NCI-H82 treated with DMSO at 0.1 percent for 48 hours (cell line): ENCODE data around the gene SEL1L.
"Not testable (repeated sequence)": the region's sequence is repeated elsewhere in the genome, so short reads cannot be mapped to it uniquely, and the experiment has no call there.

ENCODE experiments used
- DNase-seq: peaks from one replicate; lab custom pipeline; 2025; ENCODE audit not compliant: unreplicated experiment; lab: John Stamatoyannopoulos, UW

SEL1L gene

DNA sequence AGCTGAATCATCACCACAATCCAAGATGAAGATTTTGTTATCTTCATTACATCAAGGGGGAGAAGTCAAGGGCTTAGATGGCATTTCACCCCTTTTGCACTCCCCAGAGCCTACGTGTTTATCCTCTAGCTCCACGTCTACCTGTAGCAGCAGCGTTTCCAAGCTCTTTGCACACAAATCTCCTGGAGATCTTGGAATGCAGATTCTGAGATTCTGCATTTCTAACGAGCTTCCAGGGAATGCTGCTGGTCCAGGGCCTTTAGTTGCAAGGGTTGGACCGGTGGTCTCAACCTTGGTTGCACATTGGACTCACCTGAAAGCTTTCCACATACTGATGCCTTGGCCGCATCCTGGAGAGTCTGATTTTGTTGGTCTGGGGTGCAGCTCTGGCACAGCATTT, 84.1 kb downstream of the SEL1L start:
- no peak for DNase-seq

DNA sequence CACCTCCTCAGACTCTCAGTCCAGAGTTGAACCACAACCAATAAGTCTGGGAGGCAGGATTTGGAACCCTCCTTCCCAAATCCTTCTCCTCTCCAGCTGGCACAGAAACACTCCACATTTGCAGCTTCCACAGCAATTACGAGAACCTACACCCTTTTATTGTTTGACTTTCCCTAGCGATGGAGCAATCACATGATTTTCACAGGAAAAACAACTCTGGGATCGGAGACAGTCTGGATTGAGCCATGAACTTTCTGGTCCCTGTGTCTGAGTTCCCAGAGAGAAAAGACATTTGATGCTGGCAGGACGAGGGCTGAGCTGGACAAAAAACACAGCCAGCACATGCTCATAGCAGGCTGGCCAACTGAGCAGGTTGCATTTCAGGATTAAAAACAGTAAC, 84.5 kb downstream of the SEL1L start:
- DNase-seq = no peak

- DNase-seq = no peak
Observed at GRCh38 chr14:81447021-81447764, 86.5 kb downstream of the SEL1L start.

GRCh38 chr14:81446279-81447007, 87.2 kb downstream of the SEL1L start:
- DNase-seq = no peak

DNA sequence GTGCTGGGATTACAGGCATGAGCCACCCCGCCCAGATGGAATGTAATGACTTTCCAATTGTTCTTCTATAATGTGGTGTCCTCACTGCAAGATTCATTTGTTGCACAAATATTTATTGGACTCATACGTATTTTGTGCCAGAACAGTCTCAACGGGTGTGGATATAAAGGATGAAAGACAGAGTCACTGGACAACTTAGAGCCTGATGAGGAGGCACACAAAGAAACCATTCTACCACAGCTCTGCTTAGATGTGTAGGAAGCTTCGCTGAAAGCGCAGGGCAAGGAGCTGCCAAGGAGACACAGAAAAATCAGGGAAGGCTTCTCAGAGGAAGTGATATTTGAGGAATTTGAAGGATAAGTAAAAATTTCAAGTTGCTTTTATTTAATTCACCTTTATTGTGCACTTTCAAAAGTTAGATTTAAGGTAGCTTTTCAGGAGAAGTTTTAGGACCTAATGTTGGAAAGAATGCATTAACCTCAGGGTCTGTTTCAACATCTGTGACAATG, 92.0 kb downstream of the SEL1L start:
- no peak for DNase-seq

DNA sequence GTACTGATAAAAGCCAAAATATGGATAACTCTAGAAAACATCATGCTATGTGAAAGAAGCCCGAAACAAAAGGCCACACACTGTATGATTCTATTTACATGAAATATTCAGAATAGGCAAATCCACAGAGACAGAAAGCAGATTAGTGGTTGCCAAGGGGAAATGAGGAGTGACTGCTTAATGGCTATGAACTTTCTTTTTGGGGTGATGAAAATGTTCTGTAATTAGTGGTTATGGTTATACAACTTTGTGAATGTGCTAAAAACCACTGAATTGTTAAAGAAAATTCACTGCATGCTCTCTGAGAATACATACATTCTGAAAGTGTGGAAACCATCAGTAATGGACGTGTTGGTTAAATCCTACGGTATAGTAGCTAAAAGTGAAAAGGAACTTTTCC, 93.6 kb downstream of the SEL1L start:
- no peak for DNase-seq

GRCh38 chr14:81437244-81437643, 96.4 kb downstream of the SEL1L start:
- no peak for DNase-seq

DNA sequence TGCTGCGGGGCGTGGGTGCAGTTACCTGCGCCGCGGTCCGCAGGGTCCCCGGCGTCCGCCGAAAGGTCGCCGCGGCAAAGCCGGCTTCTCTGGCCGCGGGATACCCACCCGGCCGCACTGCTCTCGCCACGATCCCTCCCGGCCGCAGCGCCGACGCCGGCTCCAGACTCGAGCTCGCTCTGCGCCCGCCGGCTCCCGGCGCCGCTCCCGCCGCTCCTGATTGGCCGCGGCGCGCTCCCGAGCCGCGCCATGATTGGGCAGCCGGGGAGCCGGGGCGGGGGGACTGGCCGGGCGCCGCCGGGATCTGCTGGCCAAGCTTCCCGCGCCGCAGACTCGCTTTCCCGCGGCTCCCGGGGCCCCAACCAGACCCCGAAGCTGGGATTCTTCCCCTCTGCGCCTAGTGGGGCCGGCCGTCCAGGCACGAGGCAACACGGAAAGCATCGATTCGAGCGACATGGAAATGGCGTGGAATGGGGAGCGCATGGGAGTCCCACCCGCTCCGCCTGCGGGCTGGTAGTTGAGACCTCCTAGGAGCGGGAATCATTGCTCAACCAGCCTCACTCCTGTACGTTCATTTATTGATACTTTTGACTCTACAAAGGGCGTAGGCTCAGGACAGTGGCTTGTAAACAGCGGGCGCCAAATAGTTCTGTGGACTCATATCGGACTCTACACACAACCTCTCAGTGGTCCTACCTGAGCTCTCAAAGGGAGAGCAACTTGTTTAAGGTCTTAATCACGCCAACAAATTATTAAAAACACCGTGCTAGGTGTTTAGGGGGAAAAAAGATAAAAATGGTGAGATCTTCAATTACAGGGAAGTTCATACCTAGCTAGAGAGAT, 97.1 kb downstream of the SEL1L start:
- peak; percentile 11 for DNase-seq

DNA sequence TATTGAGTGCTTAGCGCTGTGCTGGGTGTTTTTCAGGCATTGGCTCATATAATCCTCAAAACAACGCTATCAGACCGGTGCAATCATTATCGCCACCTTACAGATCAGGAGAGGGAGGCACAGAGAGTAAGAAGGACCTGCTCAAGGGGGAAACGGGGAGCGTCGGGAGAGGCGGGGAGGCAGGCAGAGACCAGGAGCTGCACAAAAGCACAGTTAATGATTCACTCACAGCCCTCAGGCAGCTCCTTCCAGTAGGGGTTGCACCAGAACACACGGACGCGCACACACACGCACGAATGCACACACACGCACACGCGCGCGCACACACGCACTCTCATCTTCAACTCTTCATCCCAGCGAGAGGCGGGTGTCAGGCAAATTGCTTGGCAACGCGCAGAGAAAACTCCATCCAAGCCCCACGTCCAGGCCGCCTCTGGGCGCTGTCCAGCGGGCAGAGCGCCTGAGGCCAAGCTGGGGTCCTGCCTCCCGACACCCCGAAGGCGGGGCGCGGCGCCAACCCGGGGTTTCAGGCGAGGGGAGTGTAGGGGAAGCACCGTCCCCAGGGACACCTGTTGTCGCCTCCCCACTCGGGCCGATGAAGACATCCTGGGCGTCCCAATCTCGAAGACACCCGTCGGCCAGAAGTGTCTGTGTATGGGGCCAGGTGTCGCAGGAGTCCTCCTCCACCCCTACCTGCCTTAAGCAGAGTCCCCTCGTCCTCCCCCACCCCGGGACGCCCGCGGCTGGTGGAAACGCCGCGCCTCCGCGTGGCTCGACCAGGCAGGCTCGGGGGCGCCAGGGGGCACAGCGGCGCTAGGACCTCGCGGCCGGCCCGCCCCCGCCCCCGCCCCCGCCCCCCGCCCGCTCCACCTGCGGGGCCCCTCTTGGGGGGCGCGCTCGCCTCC, 98.0 kb downstream of the SEL1L start:
- DNase-seq = no peak

- no peak for DNase-seq
Observed at GRCh38 chr14:81435048-81435390, 98.6 kb downstream of the SEL1L start.

DNA sequence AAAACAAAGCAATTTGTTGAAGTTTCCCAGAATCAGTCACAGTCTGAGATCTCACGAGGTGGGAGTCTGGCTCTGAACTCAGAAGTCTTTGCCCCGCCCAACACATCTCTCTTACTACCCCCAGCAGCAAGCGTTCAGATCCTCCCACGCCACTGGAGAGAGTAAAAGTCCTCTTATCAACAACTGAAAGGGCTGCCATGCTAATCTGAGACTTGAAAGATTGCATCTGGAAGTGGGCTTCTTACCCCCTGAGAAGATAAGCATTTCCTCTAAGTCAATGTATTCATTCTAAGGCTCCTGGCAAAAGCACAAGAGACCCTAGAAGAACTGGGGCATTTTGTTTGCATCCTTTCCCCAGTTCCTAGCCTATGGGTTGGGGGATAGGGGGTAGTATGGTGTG, 99.4 kb downstream of the SEL1L start:
- no peak for DNase-seq

DNA sequence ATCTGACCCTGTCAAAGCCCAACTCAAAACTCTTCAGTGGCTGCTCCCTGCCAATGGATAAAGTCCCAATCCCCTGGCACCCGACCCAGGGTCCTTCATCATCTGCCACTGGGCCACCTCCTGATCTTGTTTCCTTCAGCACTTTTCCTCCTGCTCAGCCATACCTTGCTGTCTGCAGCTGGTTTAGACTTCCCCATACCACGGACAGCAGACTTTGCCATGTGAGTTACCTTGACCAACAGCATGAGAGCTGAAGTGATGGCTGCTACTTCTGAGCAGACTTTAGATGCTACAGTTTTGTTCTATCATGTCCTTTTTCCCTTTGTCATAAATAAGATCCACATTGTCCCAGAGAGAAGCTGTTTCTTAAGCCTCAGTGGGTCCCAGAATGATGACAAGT, 100.3 kb downstream of the SEL1L start:
- DNase-seq = no peak

DNA sequence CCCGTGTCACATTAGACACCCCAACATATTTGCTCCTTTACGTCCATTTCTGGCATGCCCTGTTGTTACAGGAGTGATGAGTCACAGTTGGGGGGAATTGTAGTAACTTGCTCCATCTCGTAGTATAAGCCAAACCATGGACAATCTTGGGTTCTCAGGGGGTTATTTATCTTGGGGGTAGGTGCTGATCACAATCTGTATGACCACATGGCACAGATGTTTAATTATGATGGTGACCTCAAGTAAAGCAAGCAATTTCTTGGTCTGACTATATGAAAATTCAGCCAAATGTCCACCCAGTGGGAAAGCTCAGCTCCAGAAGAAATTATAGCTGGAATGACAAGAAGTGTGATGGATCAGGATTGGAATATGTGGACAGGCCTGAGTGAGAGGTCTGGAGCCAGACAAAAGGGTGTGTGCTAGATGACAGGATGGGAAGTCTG, 101.4 kb downstream of the SEL1L start:
- no peak for DNase-seq

- no peak for DNase-seq
Observed at GRCh38 chr14:81430235-81430634, 103.4 kb downstream of the SEL1L start.

- DNase-seq = not testable (repeated sequence)
Observed at GRCh38 chr14:81429749-81430148, 103.9 kb downstream of the SEL1L start.

DNA sequence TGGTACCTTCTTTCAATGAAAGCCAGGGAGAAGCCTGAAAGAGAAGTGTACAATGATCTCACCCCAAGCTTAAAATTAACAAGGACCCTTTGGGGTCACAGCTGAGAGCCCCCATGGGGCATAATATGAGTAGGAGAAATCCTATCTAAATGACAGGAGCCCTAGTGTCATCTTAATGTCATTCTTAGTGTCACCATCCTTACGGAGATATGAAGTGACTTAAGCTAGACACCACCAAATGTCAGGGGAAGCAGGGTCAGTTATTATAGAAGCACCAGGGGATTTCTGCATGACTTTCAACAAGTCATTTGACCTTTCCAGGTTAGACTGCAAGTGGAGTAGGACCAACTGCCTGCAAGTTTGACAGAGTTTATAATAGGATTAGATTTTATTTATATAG, 104.6 kb downstream of the SEL1L start:
- no peak for DNase-seq

DNA sequence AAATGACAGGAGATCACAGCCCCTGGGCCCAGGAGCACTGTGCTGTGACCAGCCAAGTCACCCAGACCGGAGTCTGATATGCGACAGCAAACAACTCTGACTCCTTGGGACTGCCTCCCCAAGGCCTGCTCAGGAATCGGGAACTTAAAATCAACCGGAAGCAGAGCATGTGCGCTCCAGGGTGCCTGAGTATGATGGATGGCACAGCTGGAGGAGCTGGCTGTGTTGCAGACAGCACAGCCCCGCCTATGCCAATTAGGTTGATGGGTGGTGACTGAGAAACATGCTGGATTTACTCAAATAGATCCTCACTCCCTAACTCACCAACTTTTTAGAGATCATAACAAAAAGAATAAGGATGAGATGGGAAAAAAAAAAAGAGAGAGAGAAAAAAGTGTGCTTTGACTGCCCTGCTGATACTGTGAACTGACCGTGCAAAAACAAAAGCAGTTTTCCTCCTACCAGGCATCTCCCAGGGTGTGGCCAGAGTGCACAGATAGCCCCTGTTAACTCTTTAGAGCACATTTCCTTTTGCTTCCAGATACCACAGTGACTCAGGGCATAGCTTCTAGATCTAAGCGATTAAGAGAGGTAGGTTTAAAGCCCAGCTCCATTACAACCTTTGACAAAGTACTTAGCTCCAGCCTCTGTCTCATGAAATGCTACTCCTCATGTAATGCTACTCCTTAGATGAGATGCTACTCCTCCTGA, 106.2 kb downstream of the SEL1L start:
- DNase-seq = no peak

DNA sequence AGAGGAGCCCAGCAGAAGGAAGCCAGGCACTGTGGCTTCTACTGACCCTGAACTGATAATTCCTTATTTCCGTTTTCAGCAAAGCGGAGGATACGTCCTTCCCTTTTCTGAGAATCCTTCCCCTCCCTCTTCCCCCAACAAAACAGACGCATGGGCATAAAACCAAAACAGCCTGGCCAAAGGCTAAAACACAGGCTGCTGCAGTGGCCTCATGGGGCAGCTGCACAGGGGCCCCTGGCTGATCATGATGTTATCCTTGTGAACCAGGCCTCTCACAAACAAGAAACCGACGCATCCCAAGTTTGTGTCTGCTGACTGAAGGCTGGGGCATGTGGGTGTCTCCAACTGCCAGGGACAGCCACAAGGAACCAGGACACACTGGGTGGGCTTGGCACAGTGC, 110.1 kb downstream of the SEL1L start:
- DNase-seq = no peak
